H1 (cell line): ENCODE measurements around the gene OR51V1. TPM values are rescaled to one million over a fixed set of nuclear protein-coding genes. Genes with fewer than 3 reads are reported as not detected.

Source experiments
- CTCF ChIA-PET: fragments of 300-600 bp; sonication (Branson Sonifier 250); formaldehyde crosslinking; loops from one replicate; lab custom pipeline; 2021; ENCODE audit not compliant: partially characterized antibody; lab: Charles Lee
- POLR2A ChIA-PET: fragments of 300-600 bp; sonication (Branson Sonifier 250); formaldehyde crosslinking; loops from one replicate; lab custom pipeline; 2021; ENCODE audit warnings: inconsistent platforms; ENCODE audit not compliant: partially characterized antibody; lab: Charles Lee
- DNase-seq, 2 experiments: peaks; one replicate each; pipeline versions ENCODE4 v3.0.0 to v3.0.0-alpha.2; 2010 to 2022; ENCODE audit warnings: low spot score in 2 of 2, low read depth in 1 of 2, mixed read lengths in 1 of 2
- FAIRE-seq: peaks from 2 replicates; lab custom pipeline; 2011; peaks lifted over from hg19 to GRCh38; lab: Jason Lieb, UNC
- H2AFZ ChIP-seq: 2 replicates; pipeline ENCODE4 v1.8.1; 2012; ENCODE audit warnings: low read length, inconsistent platforms
- H2AK5ac ChIP-seq: 2 replicates; pipeline ENCODE4 v1.6.1; 2013; ENCODE audit warnings: low read depth, low read length
- H2BK120ac ChIP-seq: replicated peaks from 2 replicates; pipeline ENCODE3; 2013; ENCODE audit warnings: low read depth, low read length, inconsistent platforms
- H2BK12ac ChIP-seq: 2 replicates; pipeline ENCODE4 v1.6.1; 2013; ENCODE audit warnings: low read depth, low read length
- H2BK15ac ChIP-seq: 2 replicates; pipeline ENCODE4 v1.6.1; 2013; ENCODE audit warnings: low read length
- H2BK20ac ChIP-seq: 2 replicates; pipeline ENCODE4 v1.6.1; 2013; ENCODE audit warnings: low read length
- H2BK5ac ChIP-seq: 2 replicates; pipeline ENCODE4 v1.6.1; 2013; ENCODE audit warnings: low read depth, low read length
- H3K14ac ChIP-seq: 2 replicates; pipeline ENCODE4 v1.6.1; 2013; ENCODE audit warnings: inconsistent platforms; ENCODE audit not compliant: insufficient read length
- H3K18ac ChIP-seq: 2 replicates; pipeline ENCODE4 v1.6.1; 2013; ENCODE audit warnings: low read length; ENCODE audit errors: extremely low read depth
- H3K23ac ChIP-seq: 2 replicates; pipeline ENCODE4 v1.6.1; 2013; ENCODE audit warnings: inconsistent platforms; ENCODE audit not compliant: insufficient read length
- H3K23me2 ChIP-seq: 2 replicates; pipeline ENCODE4 v1.6.1; 2013; ENCODE audit warnings: low read depth, low read length
- H3K27ac ChIP-seq: 2 replicates; pipeline ENCODE4 v1.6.1; 2011; ENCODE audit warnings: low read depth, low read length, inconsistent platforms
- H3K27me3 ChIP-seq, 4 experiments: replicated peaks in 1 of 4; 1 replicate in 1 of 4; 2 replicates in 3 of 4; pipeline versions ENCODE4 v1.6.1 to v1.8.1; 2011 to 2013; ENCODE audit warnings: low read length in 3 of 4, mild to moderate bottlenecking in 3 of 4, inconsistent platforms in 2 of 4, mixed read lengths in 2 of 4, moderate library complexity in 1 of 4; ENCODE audit not compliant: control insufficient read depth in 3 of 4, insufficient read depth in 3 of 4; ENCODE audit errors: extremely low read depth in 1 of 4
- H3K36me3 ChIP-seq, 4 experiments: 2 replicates each; pipeline versions ENCODE4 v1.6.1 to v1.8.1; 2011 to 2013; ENCODE audit warnings: mild to moderate bottlenecking in 4 of 4, low read length in 3 of 4, moderate library complexity in 2 of 4, control low read depth in 1 of 4, inconsistent platforms in 1 of 4; ENCODE audit not compliant: insufficient read depth in 4 of 4, control insufficient read depth in 2 of 4
- H3K4ac ChIP-seq: replicated peaks from 2 replicates; pipeline ENCODE3; 2013; ENCODE audit warnings: low read length, low read depth, mixed read lengths, inconsistent platforms; ENCODE audit not compliant: insufficient read length
- H3K4me1 ChIP-seq, 4 experiments: replicated peaks in 1 of 4; 1 replicate in 1 of 4; 2 replicates in 3 of 4; pipeline versions ENCODE4 v1.6.1 to v1.8.1; 2011 to 2013; ENCODE audit warnings: low read length in 3 of 4, inconsistent platforms in 2 of 4, mixed read lengths in 1 of 4; ENCODE audit not compliant: insufficient read depth in 4 of 4, control insufficient read depth in 3 of 4
- H3K4me2 ChIP-seq, 2 experiments: 2 replicates each; pipeline versions ENCODE4 v1.6.1 to v1.8.1; 2011 to 2013; ENCODE audit warnings: low read depth in 2 of 2, low read length in 2 of 2, control low read depth in 1 of 2, inconsistent platforms in 1 of 2, mild to moderate bottlenecking in 1 of 2; ENCODE audit not compliant: insufficient read depth in 1 of 2
- H3K4me3 ChIP-seq, 4 experiments: fragments of 200-600, 300-600 bp in 1 of 4; sonication (generic), shearing (Covaris generic), sonication (Bioruptor Twin) in 1 of 4; 2 replicates each; pipeline versions ENCODE4 v1.5.1 to v1.8.1; 2011 to 2016; ENCODE audit warnings: low read length in 4 of 4, low read depth in 3 of 4, control low read depth in 2 of 4, inconsistent platforms in 2 of 4, mild to moderate bottlenecking in 2 of 4, mixed read lengths in 1 of 4, moderate library complexity in 1 of 4; ENCODE audit not compliant: insufficient read depth in 2 of 4; ENCODE audit errors: extremely low read depth in 1 of 4
- H3K56ac ChIP-seq: replicated peaks from 2 replicates; pipeline ENCODE3; 2013; ENCODE audit warnings: low read depth, mild to moderate bottlenecking, mixed read lengths, low read length, inconsistent platforms; ENCODE audit not compliant: insufficient read length
- H3K79me1 ChIP-seq: 2 replicates; pipeline ENCODE4 v1.6.1; 2013; ENCODE audit warnings: low read depth, low read length, control low read depth
- H3K79me2 ChIP-seq, 2 experiments: 2 replicates each; pipeline versions ENCODE4 v1.6.1 to v1.8.1; 2012 to 2013; ENCODE audit warnings: low read length in 2 of 2, mild to moderate bottlenecking in 2 of 2, inconsistent platforms in 1 of 2; ENCODE audit not compliant: insufficient read depth in 2 of 2, control insufficient read depth in 1 of 2
- H3K9ac ChIP-seq, 4 experiments: replicated peaks in 1 of 4; 1 replicate in 1 of 4; 2 replicates in 3 of 4; pipeline versions ENCODE4 v1.6.1 to v1.8.1; 2011 to 2013; ENCODE audit warnings: low read depth in 3 of 4, low read length in 3 of 4, control low read depth in 2 of 4, mild to moderate bottlenecking in 2 of 4, moderate library complexity in 2 of 4, inconsistent platforms in 1 of 4; ENCODE audit errors: extremely low read depth in 1 of 4
- H3K9me3 ChIP-seq, 2 experiments: 2 replicates each; pipeline versions ENCODE4 v1.6.1 to v1.8.1; 2012 to 2013; ENCODE audit warnings: mild to moderate bottlenecking in 2 of 2, moderate library complexity in 2 of 2, control low read depth in 1 of 2, inconsistent platforms in 1 of 2, low read depth in 1 of 2, low read length in 1 of 2, mixed read lengths in 1 of 2; ENCODE audit not compliant: insufficient read depth in 2 of 2
- H4K20me1 ChIP-seq, 2 experiments: replicated peaks in 1 of 2; 2 replicates each; pipeline versions ENCODE3 to v1.8.1; 2011 to 2013; ENCODE audit warnings: inconsistent platforms in 2 of 2, low read length in 2 of 2, mild to moderate bottlenecking in 1 of 2; ENCODE audit not compliant: insufficient read depth in 2 of 2, control insufficient read depth in 1 of 2
- H4K5ac ChIP-seq: 2 replicates; pipeline ENCODE4 v1.6.1; 2013; ENCODE audit warnings: low read length, low read depth, mixed read lengths, inconsistent platforms; ENCODE audit not compliant: insufficient read length
- H4K8ac ChIP-seq: 2 replicates; pipeline ENCODE4 v1.8.0; 2013; ENCODE audit warnings: mild to moderate bottlenecking, moderate library complexity, low read length, inconsistent platforms; ENCODE audit not compliant: insufficient read depth; ENCODE audit errors: extremely low read depth
- H4K91ac ChIP-seq: replicated peaks from 2 replicates; pipeline ENCODE3; 2013; ENCODE audit warnings: low read length, mixed read lengths, inconsistent platforms; ENCODE audit not compliant: insufficient read length
- ATF3 ChIP-seq: IDR thresholded peaks from 2 replicates; pipeline ENCODE4 v1.6.1; 2011; ENCODE audit warnings: low read depth, mild to moderate bottlenecking, low read length; ENCODE audit not compliant: insufficient read depth
- CBX5 ChIP-seq: fragments of 300-800, 300-1000 bp; sonication (generic); IDR thresholded peaks from 2 replicates; pipeline ENCODE4 v1.7.1; 2016; ENCODE audit warnings: antibody characterized with exemption, low read length, low read depth
- CEBPB ChIP-seq: IDR thresholded peaks from 2 replicates; pipeline ENCODE4 v1.6.1; 2012; ENCODE audit warnings: low read depth, low read length
- CHD1 ChIP-seq: IDR thresholded peaks from 2 replicates; pipeline ENCODE4 v1.6.1; 2012; ENCODE audit warnings: low read depth, low read length, improper control_type of control experiment
- CHD2 ChIP-seq: IDR thresholded peaks from 2 replicates; pipeline ENCODE4 v1.6.1; 2012; ENCODE audit warnings: low read length, improper control_type of control experiment
- CTBP2 ChIP-seq: IDR thresholded peaks from 2 replicates; pipeline ENCODE4 v1.7.0; 2011; ENCODE audit warnings: borderline replicate concordance, mild to moderate bottlenecking, moderate library complexity, mixed read lengths, low read length; ENCODE audit not compliant: insufficient read depth, insufficient read length
- GABPA ChIP-seq: IDR thresholded peaks from 2 replicates; pipeline ENCODE4 v1.6.1; 2011; ENCODE audit warnings: mild to moderate bottlenecking, low read length, moderate library complexity, borderline replicate concordance; ENCODE audit not compliant: insufficient read depth
- GTF2F1 ChIP-seq: IDR thresholded peaks from 2 replicates; pipeline ENCODE4 v1.6.1; 2012; ENCODE audit warnings: low read depth, low read length, improper control_type of control experiment, borderline replicate concordance
- KDM1A ChIP-seq: fragments of 200-600, 300-600 bp; sonication (generic); IDR thresholded peaks from 2 replicates; pipeline ENCODE4 v1.7.1; 2016; ENCODE audit warnings: mild to moderate bottlenecking, low read length, borderline replicate concordance
- MAFK ChIP-seq: IDR thresholded peaks from 2 replicates; pipeline ENCODE4 v1.6.1; 2012; ENCODE audit warnings: low read depth, mild to moderate bottlenecking, improper control_type of control experiment, low read length
- MAX ChIP-seq: IDR thresholded peaks from 2 replicates; pipeline ENCODE4 v1.6.1; 2012; ENCODE audit warnings: inconsistent platforms
- SIN3A ChIP-seq, 2 experiments: IDR thresholded peaks in 1 of 2; conservative IDR thresholded peaks in 1 of 2; 2 replicates each; pipeline ENCODE4 v1.6.1; 2011 to 2012; ENCODE audit warnings: low read length in 2 of 2, improper control_type of control experiment in 1 of 2, low read depth in 1 of 2, mild to moderate bottlenecking in 1 of 2
- SP2 ChIP-seq: IDR thresholded peaks from 2 replicates; pipeline ENCODE4 v1.6.1; 2012; ENCODE audit warnings: mild to moderate bottlenecking, low read length, inconsistent platforms
- TAF1 ChIP-seq: IDR thresholded peaks from 2 replicates; pipeline ENCODE4 v1.6.1; 2011; ENCODE audit warnings: mild to moderate bottlenecking, low read depth, low read length
- TCF12 ChIP-seq: IDR thresholded peaks from 2 replicates; pipeline ENCODE4 v1.6.1; 2011; ENCODE audit warnings: low read depth, mild to moderate bottlenecking, low read length
- WGBS, 2 experiments: shearing (Covaris generic) in 1 of 2; methylation state at CpG; one replicate each; pipeline versions ENCODE4 v1.1.6 to v1.1.7; 2013 to 2015; ENCODE audit warnings: low lambda C conversion rate in 2 of 2, mixed read lengths in 2 of 2, inconsistent platforms in 1 of 2, low coverage in 1 of 2, missing lambda C conversion rate in 1 of 2; ENCODE audit not compliant: insufficient replicate concordance in 2 of 2, insufficient coverage in 1 of 2, insufficient read length in 1 of 2; ENCODE audit errors: extremely low coverage in 1 of 2, missing lambda C conversion rate in 1 of 2; 5-methylcytosine and 5-hydroxymethylcytosine counted together
- polyA plus RNA-seq, 7 experiments: library from polyadenylated mRNA; depleted of rRNA in 3 of 7; stranded (reverse) in 5 of 7; unstranded in 2 of 7; fragments of >200 nt in 5 of 7; fragments of 200-250 nt in 2 of 7; gene quantifications; 1 replicate in 5 of 7; 2 replicates in 1 of 7; 4 replicates in 1 of 7; pipeline versions ENCODE4 v1.2.1 to v1.2.3, GENCODE V29; 2011 to 2013; ENCODE audit warnings: missing spikeins in 2 of 7, mixed read lengths in 2 of 7
- total RNA-seq: library from RNA; stranded (reverse); fragmentation: NEBNext Ultra II Directional; extraction: Animal tissue kit (Norgen Biotek cat#: 25700); gene quantifications from 2 replicates; pipeline ENCODE4 v1.2.1, GENCODE V29; 2021

OR51V1 gene
- total and polyA plus RNA-seq, 2 of the 8 experiments (the other 6 are each of a cell fraction or from before 2014, with no cell fraction given), result not detected

GRCh38 chr11:5227681-5228080 is 27.2 kb upstream of the OR51V1 start:
- CTCF ChIA-PET, result no interaction called here
- Histone ChIP-seq H3K79me1 (no peaks in the 10 kb centered on the region), H3K27me3 (no peaks in the 10 kb centered on the region), H2BK5ac (no peak overlapping the region), H2AK5ac (no peak overlapping the region), H3K23me2 (no peaks in the 10 kb centered on the region; the same call in 1 of the 2 replicates), H3K9ac (no peak overlapping the region), H2BK20ac (no peak overlapping the region), H3K4me3 (no peak overlapping the region), H3K9me3 (no peaks in the 10 kb centered on the region), H3K23ac (no peak overlapping the region), H3K4me2 (no peak overlapping the region), H2BK120ac (no peak overlapping the region), H3K4ac (no peak overlapping the region), H2AFZ (no peak overlapping the region), H3K36me3 (no peaks in the 10 kb centered on the region), H4K5ac (no peak overlapping the region), H4K91ac (no peak overlapping the region), H2BK15ac (no peak overlapping the region), H4K20me1 (no peaks in the 10 kb centered on the region), H3K79me2 (no peaks in the 10 kb centered on the region), H3K4me1 (no peaks in the 10 kb centered on the region), H3K27ac (no peak overlapping the region), H4K8ac (no peak overlapping the region), H3K56ac (no peak overlapping the region), H3K18ac (no peak overlapping the region), H3K14ac (no peak overlapping the region), H2BK12ac (no peak overlapping the region)
- FAIRE-seq (no peak), DNase-seq (no peak)
- 70% methylated on average over 1 of the region's 1 CpG; no CpG with 5 or more reads in 1 of the 2 experiments for WGBS, 2 experiments
- POLR2A ChIA-PET, result no interaction called here
- TF ChIP-seq GTF2F1 (no peak), CBX5 (no peak), CTBP2 (no peak), ATF3 (no peak), SIN3A (conservative IDR thresholded peaks at IDR 0.05 in 1 of 2, IDR thresholded peaks at IDR 0.05 in 1 of 2; ENCODE audit: low read depth in 1 of 2, low read length in 2 of 2) (no peak), CEBPB (no peak), CHD2 (no peak), CHD1 (no peak), TCF12 (no peak), GABPA (no peak), MAFK (no peak), TAF1 (no peak), MAX (no peak), KDM1A (no peak), SP2 (no peak)
